Panc1 (cell line): Measurements from ENCODE around the gene WNT3.

Experiments
- POLR2AphosphoS5 ChIP-seq: IDR thresholded peaks from 2 replicates; pipeline ENCODE4 v1.6.1; 2012; ENCODE audit warnings: mild to moderate bottlenecking, low read depth, low read length, moderate library complexity
- SIN3A ChIP-seq: IDR thresholded peaks from 2 replicates; pipeline ENCODE4 v1.6.1; 2012; ENCODE audit warnings: low read depth, mild to moderate bottlenecking, low read length, moderate library complexity, borderline replicate concordance; ENCODE audit not compliant: insufficient read depth
- TF ChIP-seq, protein P1 (sequence below): fragments of 450-650 bp; IDR thresholded peaks from 2 replicates; pipeline ENCODE4 v1.5.1; 2017; ENCODE audit warnings: mild to moderate bottlenecking

DNA sequence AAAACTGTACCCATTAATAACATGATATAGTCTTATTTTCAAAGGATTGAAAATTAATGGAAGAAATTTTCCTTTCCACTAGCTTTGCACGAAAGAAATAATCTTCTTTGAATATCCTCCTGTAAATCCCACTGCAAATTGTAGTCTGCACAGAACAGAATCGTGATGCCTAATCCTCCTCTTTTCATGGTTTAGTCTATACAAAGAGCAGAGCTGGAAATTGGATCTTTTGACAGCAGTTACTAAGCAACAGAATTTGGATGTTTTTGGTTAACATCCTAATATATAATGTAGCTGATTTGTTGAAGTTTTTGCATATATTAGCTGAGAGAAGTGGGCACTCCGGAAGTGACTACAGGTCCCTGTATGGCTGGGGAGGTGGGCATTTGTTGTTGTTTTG is 98.6 kb downstream of the WNT3 start:
- TF ChIP-seq, protein P1, sequence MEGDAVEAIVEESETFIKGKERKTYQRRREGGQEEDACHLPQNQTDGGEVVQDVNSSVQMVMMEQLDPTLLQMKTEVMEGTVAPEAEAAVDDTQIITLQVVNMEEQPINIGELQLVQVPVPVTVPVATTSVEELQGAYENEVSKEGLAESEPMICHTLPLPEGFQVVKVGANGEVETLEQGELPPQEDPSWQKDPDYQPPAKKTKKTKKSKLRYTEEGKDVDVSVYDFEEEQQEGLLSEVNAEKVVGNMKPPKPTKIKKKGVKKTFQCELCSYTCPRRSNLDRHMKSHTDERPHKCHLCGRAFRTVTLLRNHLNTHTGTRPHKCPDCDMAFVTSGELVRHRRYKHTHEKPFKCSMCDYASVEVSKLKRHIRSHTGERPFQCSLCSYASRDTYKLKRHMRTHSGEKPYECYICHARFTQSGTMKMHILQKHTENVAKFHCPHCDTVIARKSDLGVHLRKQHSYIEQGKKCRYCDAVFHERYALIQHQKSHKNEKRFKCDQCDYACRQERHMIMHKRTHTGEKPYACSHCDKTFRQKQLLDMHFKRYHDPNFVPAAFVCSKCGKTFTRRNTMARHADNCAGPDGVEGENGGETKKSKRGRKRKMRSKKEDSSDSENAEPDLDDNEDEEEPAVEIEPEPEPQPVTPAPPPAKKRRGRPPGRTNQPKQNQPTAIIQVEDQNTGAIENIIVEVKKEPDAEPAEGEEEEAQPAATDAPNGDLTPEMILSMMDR: no peak
- no peak for TF ChIP-seq POLR2AphosphoS5
- no peak for TF ChIP-seq SIN3A
